ENCODE measurements around the gene IL5RA.

IL5RA gene

GRCh38 chr3:3110299-3110630 lies at the start of gene IL5RA:
Gene IL5RA (minus strand): TSS chr3:3110374. CDS start chr3:3104984, 5,390 bp downstream.
- DNase-seq (ENCODE audit: extremely low spot score, insufficient read length, low read depth) = no peak
- no peak for FAIRE-seq

GRCh38 chr3:3157484-3157883 lies 47.3 kb upstream of the IL5RA start:
- DNase-seq (ENCODE audit: extremely low spot score, insufficient read length, low read depth) (no peak), FAIRE-seq (no peak)

- DNase-seq (ENCODE audit: extremely low spot score, insufficient read length, low read depth) (no peak), FAIRE-seq (no peak)
Measured at GRCh38 chr3:3154879-3155610, 44.9 kb upstream of the IL5RA start.

- no peak for DNase-seq (ENCODE audit: extremely low spot score, insufficient read length, low read depth)
- no peak for FAIRE-seq
Measured at GRCh38 chr3:3151513-3151912, 41.3 kb upstream of the IL5RA start.

GRCh38 chr3:3149560-3149959 lies 39.4 kb upstream of the IL5RA start:
- DNase-seq (ENCODE audit: extremely low spot score, insufficient read length, low read depth) (no peak), FAIRE-seq (no peak)

- DNase-seq (ENCODE audit: extremely low spot score, insufficient read length, low read depth) (no peak), FAIRE-seq (no peak)
Measured at GRCh38 chr3:3145831-3146230, 35.7 kb upstream of the IL5RA start.

- no peak for DNase-seq (ENCODE audit: extremely low spot score, insufficient read length, low read depth)
- FAIRE-seq = no peak
Measured at GRCh38 chr3:3141939-3142338, 31.8 kb upstream of the IL5RA start.

GRCh38 chr3:3137526-3137925 lies 27.4 kb upstream of the IL5RA start:
- no peak for DNase-seq (ENCODE audit: extremely low spot score, insufficient read length, low read depth)
- FAIRE-seq = no peak

GRCh38 chr3:3134750-3135448 lies 24.7 kb upstream of the IL5RA start:
- DNase-seq (ENCODE audit: extremely low spot score, insufficient read length, low read depth) = no peak
- no peak for FAIRE-seq

GRCh38 chr3:3133500-3133899 lies 23.3 kb upstream of the IL5RA start:
- DNase-seq (ENCODE audit: extremely low spot score, insufficient read length, low read depth) (no peak), FAIRE-seq (no peak)

- DNase-seq (ENCODE audit: extremely low spot score, insufficient read length, low read depth) (no peak), FAIRE-seq (no peak)
Measured at GRCh38 chr3:3129579-3129978, 19.4 kb upstream of the IL5RA start.

GRCh38 chr3:3127432-3128010 lies 17.3 kb upstream of the IL5RA start:
- DNase-seq (ENCODE audit: extremely low spot score, insufficient read length, low read depth) (no peak), FAIRE-seq (peak; percentile 5)

- peak; percentile 86 for FAIRE-seq
- peak; percentile 93 for DNase-seq (ENCODE audit: extremely low spot score, insufficient read length, low read depth)
Measured at GRCh38 chr3:3126477-3127431, 16.6 kb upstream of the IL5RA start, which contains the start of gene TRNT1. Gene TRNT1 (plus strand): TSS chr3:3126940. CDS start chr3:3129041, 2,101 bp downstream.

- no peak for FAIRE-seq
Measured at GRCh38 chr3:3125977-3126376, 15.8 kb upstream of the IL5RA start.

GRCh38 chr3:3119393-3119851 lies 9.2 kb upstream of the IL5RA start:
- DNase-seq (ENCODE audit: extremely low spot score, insufficient read length, low read depth) (no peak), FAIRE-seq (no peak)

More at GRCh38 chr3:3125977-3126376, 15.8 kb upstream of the IL5RA start:
- DNase-seq (ENCODE audit: extremely low spot score, insufficient read length, low read depth) = no peak

GRCh38 chr3:3117651-3118050 lies 7.5 kb upstream of the IL5RA start:
- DNase-seq (ENCODE audit: extremely low spot score, insufficient read length, low read depth) = no peak
- no peak for FAIRE-seq

- FAIRE-seq (no peak), DNase-seq (ENCODE audit: extremely low spot score, insufficient read length, low read depth) (no peak)
Measured at GRCh38 chr3:3113042-3113709, 3.0 kb upstream of the IL5RA start.

GRCh38 chr3:3110749-3111361 lies 681 bp upstream of the IL5RA start:
- no peak for DNase-seq (ENCODE audit: extremely low spot score, insufficient read length, low read depth)
- peak; percentile 29 for FAIRE-seq
